GM18507 (cell line): Measurements from ENCODE around the gene ORM2.

ENCODE experiments used
- DNase-seq: peaks from one replicate; pipeline ENCODE4 v3.0.0; 2011; ENCODE audit warnings: low read depth; ENCODE audit not compliant: insufficient read length; ENCODE audit errors: extremely low spot score
- FAIRE-seq: peaks from 2 replicates; lab custom pipeline; 2011; peaks lifted over from hg19 to GRCh38; lab: Jason Lieb, UNC

Gene ORM2

GRCh38 chr9:114376586-114377445, 47.1 kb downstream of the ORM2 start:
- DNase-seq = no peak
- no peak for FAIRE-seq

GRCh38 chr9:114378016-114378415, 48.3 kb downstream of the ORM2 start:
- FAIRE-seq (no peak), DNase-seq (no peak)

- no peak for DNase-seq
- no peak for FAIRE-seq
Observed at GRCh38 chr9:114378883-114379282, 49.2 kb downstream of the ORM2 start.
